HG03354 (cell line): Measurements from ENCODE around the gene CACNA1C.

ENCODE experiments used
- ATAC-seq: cut with Tn5 transposase; IDR thresholded peaks from one replicate; pipeline ENCODE4 v1.9.1; 2021; ENCODE audit warnings: mild to moderate bottlenecking; ENCODE audit not compliant: unreplicated experiment, poor library complexity, severe bottlenecking

CACNA1C gene

GRCh38 chr12:2606186-2606910, 553.6 kb downstream of the CACNA1C start:
- ATAC-seq, result no peak

- ATAC-seq, result no peak
Observed at GRCh38 chr12:2607881-2608607, 555.3 kb downstream of the CACNA1C start.

DNA sequence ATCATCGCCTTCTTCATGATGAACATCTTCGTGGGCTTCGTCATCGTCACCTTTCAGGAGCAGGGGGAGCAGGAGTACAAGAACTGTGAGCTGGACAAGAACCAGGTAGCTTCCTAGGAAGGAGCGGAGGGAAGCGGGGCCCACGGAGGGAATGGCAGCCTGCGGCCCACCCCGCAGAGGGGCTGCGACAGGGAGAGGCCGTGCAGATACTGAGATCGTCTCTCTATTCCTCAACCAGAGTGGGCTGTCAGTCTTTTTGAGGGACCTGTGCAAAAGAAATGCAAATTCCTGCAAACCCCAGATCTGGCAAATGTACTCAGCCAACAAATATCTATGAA, 555.8 kb downstream of the CACNA1C start:
- ATAC-seq, result no peak

DNA sequence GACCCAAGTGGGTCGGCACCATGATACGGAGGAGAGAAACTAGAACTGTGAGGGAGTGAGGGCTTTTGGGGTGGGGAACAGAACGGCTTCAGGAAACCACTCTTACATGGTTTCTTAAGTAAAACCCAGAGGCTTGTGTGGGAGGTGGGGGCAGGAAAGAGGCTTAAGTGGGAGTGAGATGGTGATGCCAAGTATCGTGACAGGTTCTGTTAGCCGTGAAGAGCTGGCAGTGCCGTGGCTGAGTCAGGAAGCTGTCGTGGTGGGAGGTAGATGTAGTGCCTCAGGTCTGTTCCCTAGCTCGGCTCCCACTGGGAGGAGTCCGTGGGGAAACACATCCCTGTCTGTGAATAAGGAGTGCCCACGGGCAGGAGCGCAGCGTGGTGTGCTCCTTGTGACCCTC, 556.2 kb downstream of the CACNA1C start:
- no peak for ATAC-seq

GRCh38 chr12:2610358-2610757, 557.6 kb downstream of the CACNA1C start:
- no peak for ATAC-seq

- no peak for ATAC-seq
Observed at GRCh38 chr12:2613326-2614073, 560.7 kb downstream of the CACNA1C start.

- no peak for ATAC-seq
Observed at GRCh38 chr12:2614341-2614740, 561.6 kb downstream of the CACNA1C start.

GRCh38 chr12:2615665-2616402, 563.0 kb downstream of the CACNA1C start:
- no peak for ATAC-seq

GRCh38 chr12:2616763-2617162, 564.0 kb downstream of the CACNA1C start:
- ATAC-seq, result no peak

GRCh38 chr12:2617365-2617764, 564.6 kb downstream of the CACNA1C start:
- no peak for ATAC-seq

DNA sequence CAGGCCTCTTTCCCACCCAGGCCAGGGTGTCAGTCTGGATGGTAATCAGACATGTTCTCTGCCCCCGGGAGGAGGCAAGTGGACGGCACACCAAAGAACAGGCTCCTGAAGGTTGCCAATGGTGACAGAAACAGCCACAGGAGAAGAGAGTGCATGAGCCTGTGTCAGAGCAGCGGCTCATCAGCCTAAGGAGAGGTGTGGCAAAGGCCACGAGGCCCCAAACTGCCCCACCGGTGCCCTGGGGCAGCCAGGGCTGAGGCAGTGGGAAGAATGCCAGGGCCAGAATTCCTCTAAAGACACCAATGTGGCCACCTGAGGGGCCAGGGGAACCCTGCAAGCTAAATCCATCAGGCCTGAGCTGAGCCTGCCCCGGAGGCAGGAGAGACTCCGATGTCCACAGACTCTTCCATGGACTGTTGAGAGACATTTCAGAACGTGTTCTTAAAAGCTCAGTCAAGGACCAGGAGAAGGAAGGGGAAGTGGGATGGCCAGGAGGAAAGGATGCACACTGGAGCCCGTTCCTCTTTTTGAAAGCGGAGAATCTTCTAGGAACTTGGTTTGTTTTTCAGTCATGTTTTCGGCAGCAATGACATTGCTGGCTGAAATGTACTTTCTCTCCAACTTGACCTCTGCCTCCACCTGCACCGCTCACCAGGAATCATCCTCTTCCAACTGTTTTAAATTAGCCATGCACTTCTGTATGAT, 565.7 kb downstream of the CACNA1C start:
- no peak for ATAC-seq

DNA sequence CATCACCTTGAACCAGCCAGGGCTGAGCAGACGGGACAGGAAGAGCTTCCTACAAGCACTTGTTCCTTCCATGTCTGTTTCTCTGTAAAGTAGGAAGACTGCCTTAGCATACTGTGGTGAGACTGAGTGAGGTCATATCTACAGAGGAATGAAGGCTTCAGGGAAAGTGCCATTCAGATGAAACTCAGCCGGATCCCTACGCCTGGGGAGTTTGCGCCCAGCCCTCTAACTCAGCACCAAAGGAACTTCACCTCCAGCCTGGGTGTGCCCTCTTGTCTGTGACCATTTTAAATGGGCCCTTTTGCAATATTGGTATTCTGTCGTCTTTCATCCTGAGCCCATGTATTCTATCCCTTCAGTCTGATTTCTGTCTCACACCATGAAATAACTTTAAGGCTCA, 566.3 kb downstream of the CACNA1C start:
- no peak for ATAC-seq

- ATAC-seq, result no peak
Observed at GRCh38 chr12:2622460-2622859, 569.7 kb downstream of the CACNA1C start.

DNA sequence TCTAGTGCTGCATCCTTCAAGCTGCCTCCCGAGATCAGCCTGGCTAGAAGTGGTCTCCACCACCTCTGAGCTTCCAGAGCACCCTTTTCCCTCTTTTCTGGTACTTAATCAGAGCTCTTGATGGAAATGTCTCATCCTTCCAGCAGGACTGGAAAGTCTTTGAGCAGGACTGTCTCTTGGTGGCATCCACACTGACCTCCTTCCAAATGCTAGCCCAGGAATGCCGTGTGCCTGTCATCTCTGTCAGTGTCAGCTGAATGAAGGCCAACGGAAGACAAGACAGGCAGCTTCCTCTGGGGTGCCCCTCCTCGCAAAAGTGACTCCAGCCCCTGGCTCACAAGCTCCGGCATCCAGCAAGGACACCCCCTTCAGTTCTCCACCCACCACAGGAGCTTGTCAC, 570.7 kb downstream of the CACNA1C start:
- ATAC-seq, result no peak

DNA sequence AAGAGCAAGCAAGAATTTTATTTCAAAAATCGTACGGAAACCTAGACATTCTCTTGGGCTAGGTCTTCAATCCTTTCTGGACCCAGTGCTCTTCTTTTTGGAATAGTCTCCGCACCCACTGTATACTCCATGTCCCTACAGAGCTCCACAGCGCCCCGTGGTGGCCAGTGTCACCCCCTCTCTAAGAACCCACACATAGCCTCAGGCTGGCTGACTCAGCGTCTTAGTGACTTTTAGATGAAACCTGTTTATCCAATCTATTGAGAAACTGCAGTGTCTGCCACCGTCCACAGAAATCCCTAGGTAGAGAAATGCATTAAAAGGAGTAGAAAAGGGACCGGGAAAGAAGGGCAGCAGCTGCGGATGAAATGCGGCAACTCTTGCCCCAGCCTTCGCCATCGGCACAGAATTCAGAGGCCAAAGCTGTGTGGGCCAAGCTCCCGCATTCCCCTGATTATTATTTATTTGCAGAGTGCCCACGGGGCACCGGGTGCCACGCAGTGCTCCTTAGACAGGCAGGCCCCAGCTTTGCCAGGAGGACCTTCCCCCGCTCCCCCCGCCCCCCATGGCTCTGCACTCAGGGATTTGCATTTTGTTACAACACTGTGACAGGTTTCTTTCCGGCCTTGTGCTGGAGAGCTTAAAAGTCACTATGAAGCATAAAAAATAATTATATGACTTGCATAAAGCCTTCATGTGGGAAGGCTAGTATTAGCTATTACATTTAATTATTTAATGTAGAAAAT, 571.9 kb downstream of the CACNA1C start:
- no peak for ATAC-seq

DNA sequence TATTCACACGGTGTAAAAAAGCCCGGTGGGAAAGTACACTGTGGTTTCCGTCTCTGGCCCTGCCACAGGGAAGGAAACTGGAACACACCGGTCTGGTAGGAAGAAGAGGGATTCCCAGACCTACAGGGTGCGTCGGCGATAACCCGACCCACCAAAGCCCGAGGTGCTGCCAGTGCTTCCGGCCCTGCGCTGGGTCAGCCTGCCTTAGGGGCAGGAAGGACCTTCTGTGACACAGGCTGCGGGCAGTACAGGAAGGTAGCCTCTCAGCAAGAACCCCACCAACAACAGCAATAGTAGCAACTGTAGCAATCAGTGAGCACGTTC, 572.5 kb downstream of the CACNA1C start:
- ATAC-seq, result no peak

DNA sequence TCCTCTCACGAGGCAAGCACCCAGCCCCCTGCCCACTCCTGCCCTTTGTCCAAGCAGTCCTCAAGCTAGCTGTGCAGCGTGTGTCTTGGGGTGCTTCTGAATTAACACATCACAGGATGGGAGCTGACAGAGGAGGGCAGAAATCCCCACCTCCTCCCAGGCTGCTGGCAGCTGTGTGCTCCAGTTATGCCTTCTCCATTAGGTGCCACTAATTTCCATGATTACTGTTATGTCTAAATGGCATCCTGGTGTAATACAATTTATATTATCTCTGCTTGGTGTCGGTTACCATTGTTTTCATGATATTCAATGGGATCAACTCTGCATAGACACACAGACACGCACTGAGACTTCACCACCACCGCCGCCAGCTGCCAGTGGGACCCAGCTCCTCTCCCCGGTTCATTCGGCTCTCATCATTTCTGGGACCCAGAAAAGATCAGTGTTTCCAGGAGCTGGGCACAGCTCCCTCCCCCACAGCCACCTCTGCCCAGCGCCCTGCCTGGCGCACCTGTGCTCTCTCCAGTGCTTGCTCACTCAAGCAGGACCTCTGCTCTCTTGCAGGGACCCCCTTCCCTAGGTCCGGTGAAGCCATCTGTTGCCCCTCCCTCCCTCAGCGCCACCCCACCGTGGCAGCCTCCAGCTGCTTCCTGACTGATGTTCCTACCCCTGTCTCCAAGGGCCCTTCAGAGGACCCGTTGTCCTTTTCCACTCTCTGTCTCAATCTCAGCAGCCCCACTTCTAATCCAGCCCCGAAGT, 574.5 kb downstream of the CACNA1C start:
- no peak for ATAC-seq

- ATAC-seq, result no peak
Observed at GRCh38 chr12:2627835-2628191, 575.0 kb downstream of the CACNA1C start.
